ENCODE data around the gene PCED1A. TPM values are rescaled to one million over a fixed set of nuclear protein-coding genes. Genes with fewer than 3 reads are reported as not detected.

The PCED1A gene
- total RNA-seq, 2 donors from 2014 or later = 40.2 to 46.5 TPM

DNA sequence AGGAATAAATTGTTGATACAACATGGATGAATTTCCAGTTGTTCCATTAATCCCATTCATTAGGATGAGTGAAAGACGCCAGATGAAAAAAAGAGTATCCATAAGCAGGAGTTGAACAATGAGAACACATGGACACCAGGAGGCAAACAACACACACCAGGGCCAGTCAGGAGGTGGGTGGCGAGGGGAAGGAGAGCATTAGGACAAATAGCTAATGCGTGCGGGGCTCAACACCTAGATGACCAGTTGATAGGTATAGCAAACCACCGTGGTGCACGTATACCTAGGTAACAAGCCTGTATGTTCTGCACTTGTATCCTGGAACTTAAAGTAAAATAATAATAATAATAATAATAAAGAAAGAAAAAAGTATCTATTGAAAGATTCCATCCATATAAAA is 11.1 kb downstream of the PCED1A start:
- TF ChIP-seq, protein P1, sequence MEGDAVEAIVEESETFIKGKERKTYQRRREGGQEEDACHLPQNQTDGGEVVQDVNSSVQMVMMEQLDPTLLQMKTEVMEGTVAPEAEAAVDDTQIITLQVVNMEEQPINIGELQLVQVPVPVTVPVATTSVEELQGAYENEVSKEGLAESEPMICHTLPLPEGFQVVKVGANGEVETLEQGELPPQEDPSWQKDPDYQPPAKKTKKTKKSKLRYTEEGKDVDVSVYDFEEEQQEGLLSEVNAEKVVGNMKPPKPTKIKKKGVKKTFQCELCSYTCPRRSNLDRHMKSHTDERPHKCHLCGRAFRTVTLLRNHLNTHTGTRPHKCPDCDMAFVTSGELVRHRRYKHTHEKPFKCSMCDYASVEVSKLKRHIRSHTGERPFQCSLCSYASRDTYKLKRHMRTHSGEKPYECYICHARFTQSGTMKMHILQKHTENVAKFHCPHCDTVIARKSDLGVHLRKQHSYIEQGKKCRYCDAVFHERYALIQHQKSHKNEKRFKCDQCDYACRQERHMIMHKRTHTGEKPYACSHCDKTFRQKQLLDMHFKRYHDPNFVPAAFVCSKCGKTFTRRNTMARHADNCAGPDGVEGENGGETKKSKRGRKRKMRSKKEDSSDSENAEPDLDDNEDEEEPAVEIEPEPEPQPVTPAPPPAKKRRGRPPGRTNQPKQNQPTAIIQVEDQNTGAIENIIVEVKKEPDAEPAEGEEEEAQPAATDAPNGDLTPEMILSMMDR (conservative IDR thresholded peaks at IDR 0.05) = no peak
- no peak overlapping the region for H3K27ac Mint-ChIP-seq
- H3K36me3 Mint-ChIP-seq (ENCODE audit: low read depth) = peaks cover 2% of the 10 kb centered on the region
- H3K4me1 ChIP-seq (ENCODE audit: control insufficient read depth, insufficient read depth, low read length) = no peaks in the 10 kb centered on the region
- peaks cover 45% of the 10 kb centered on the region for H3K27me3 Mint-ChIP-seq (ENCODE audit: insufficient read depth)
- no peak overlapping the region for H3K9ac ChIP-seq (ENCODE audit: extremely low read depth, low read length, poor library complexity, severe bottlenecking)
- H3K36me3 ChIP-seq (ENCODE audit: control insufficient read depth, insufficient read depth, low read length) = no peaks in the 10 kb centered on the region
- H3K27me3 ChIP-seq (ENCODE audit: control insufficient read depth, insufficient read depth, low read length, poor library complexity, severe bottlenecking) = peaks cover 39% of the 10 kb centered on the region
- no peak for DNase-seq
- no peaks in the 10 kb centered on the region for H3K9me3 Mint-ChIP-seq
- WGBS, 2 experiments (ENCODE audit: insufficient coverage in 1 of 2, insufficient read length in 1 of 2) = 82 to 90% methylated on average over 4 to 5 of the region's 6 CpGs
- no peak overlapping the region for H3K27ac ChIP-seq (ENCODE audit: low read depth, low read length)
- no peaks in the 10 kb centered on the region for H3K9me3 ChIP-seq (ENCODE audit: control insufficient read depth, low read length)
- H3K4me3 Mint-ChIP-seq = no peak overlapping the region
- no peak overlapping the region for H3K4me3 ChIP-seq (ENCODE audit: low read length)
- H3K4me1 Mint-ChIP-seq = peaks cover 3% of the 10 kb centered on the region

DNA sequence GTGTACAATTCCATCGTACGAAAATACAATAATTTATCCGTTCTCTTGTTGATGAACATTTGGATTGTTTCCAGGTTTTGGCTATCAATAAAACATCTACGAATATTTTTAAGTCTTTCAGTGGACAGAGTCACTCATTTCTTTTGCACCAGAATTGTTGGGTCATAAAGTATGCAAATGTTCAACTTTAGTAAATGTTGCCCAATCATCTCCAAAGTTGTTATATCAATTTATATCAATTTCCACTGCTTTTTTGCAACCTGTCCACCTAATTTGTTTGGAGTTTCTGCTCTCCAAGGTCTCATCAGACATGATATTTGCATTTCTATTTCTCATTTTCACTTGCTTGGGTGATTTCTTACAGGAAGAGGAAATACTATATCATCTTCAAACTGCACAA is 13.8 kb downstream of the PCED1A start:
- no peaks in the 10 kb centered on the region for H3K9me3 ChIP-seq (ENCODE audit: control insufficient read depth, low read length)
- peaks cover 5% of the 10 kb centered on the region for H3K4me1 Mint-ChIP-seq
- no peak overlapping the region for H3K4me3 Mint-ChIP-seq
- H3K4me1 ChIP-seq (ENCODE audit: control insufficient read depth, insufficient read depth, low read length) = no peaks in the 10 kb centered on the region
- no peaks in the 10 kb centered on the region for H3K9me3 Mint-ChIP-seq
- H3K27me3 Mint-ChIP-seq (ENCODE audit: insufficient read depth) = peaks cover 49% of the 10 kb centered on the region
- no peaks in the 10 kb centered on the region for H3K36me3 Mint-ChIP-seq (ENCODE audit: low read depth)
- no peak overlapping the region for H3K4me3 ChIP-seq (ENCODE audit: low read length)
- no peak for DNase-seq
- H3K27me3 ChIP-seq (ENCODE audit: control insufficient read depth, insufficient read depth, low read length, poor library complexity, severe bottlenecking) = peaks cover 46% of the 10 kb centered on the region
- TF ChIP-seq, protein P1 (conservative IDR thresholded peaks at IDR 0.05) = no peak
- H3K9ac ChIP-seq (ENCODE audit: extremely low read depth, low read length, poor library complexity, severe bottlenecking) = no peak overlapping the region
- 75 to 83% methylated on average over 1 to 4 of the region's 4 CpGs for WGBS, 2 experiments (ENCODE audit: insufficient coverage in 1 of 2, insufficient read length in 1 of 2)
- H3K36me3 ChIP-seq (ENCODE audit: control insufficient read depth, insufficient read depth, low read length) = no peaks in the 10 kb centered on the region
- H3K27ac ChIP-seq (ENCODE audit: low read depth, low read length) = no peak overlapping the region
- H3K27ac Mint-ChIP-seq = no peak overlapping the region

DNA sequence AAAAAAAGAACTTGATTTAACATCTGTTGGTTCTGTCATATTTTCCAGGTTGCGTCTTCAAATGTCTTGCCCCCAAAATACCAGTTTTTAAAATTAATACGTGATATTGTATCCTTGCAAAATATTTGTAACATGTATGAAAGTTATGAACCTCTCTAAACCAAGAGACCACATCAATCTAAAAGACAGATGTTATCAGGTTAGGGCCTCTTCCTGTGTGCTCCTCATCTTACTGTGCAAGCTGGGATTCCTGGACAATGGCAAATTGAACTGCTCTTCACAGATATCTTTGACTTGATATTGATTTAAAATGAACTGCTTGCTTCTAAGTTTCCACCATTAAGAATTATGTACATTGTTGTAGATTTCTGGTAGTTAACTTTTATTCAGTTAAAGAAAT is 14.7 kb downstream of the PCED1A start:
- no peak overlapping the region for H3K27ac ChIP-seq (ENCODE audit: low read depth, low read length)
- peaks cover 55% of the 10 kb centered on the region for H3K27me3 ChIP-seq (ENCODE audit: control insufficient read depth, insufficient read depth, low read length, poor library complexity, severe bottlenecking)
- TF ChIP-seq, protein P1 (conservative IDR thresholded peaks at IDR 0.05) = no peak
- no peaks in the 10 kb centered on the region for H3K9me3 ChIP-seq (ENCODE audit: control insufficient read depth, low read length)
- peaks cover 8% of the 10 kb centered on the region for H3K4me1 Mint-ChIP-seq
- no peak for DNase-seq
- H3K9ac ChIP-seq (ENCODE audit: extremely low read depth, low read length, poor library complexity, severe bottlenecking) = no peak overlapping the region
- no peaks in the 10 kb centered on the region for H3K36me3 ChIP-seq (ENCODE audit: control insufficient read depth, insufficient read depth, low read length)
- WGBS, 2 experiments (ENCODE audit: insufficient coverage in 1 of 2, insufficient read length in 1 of 2) = 92% methylated on average over 2 of the region's 2 CpGs; no CpG with 5 or more reads in 1 of the 2 experiments
- H3K27me3 Mint-ChIP-seq (ENCODE audit: insufficient read depth) = peaks cover 58% of the 10 kb centered on the region
- H3K27ac Mint-ChIP-seq = no peak overlapping the region
- no peaks in the 10 kb centered on the region for H3K9me3 Mint-ChIP-seq
- H3K4me3 Mint-ChIP-seq = no peak overlapping the region
- H3K36me3 Mint-ChIP-seq (ENCODE audit: low read depth) = no peaks in the 10 kb centered on the region
- no peak overlapping the region for H3K4me3 ChIP-seq (ENCODE audit: low read length)
- no peaks in the 10 kb centered on the region for H3K4me1 ChIP-seq (ENCODE audit: control insufficient read depth, insufficient read depth, low read length)

Measured in endodermal cell (in vitro differentiated cells).